GM21390 (cell line): ENCODE data around the gene ORAI3.

Experiments
- ATAC-seq: cut with Tn5 transposase; IDR thresholded peaks from one replicate; pipeline ENCODE4 v1.9.1; 2021; ENCODE audit not compliant: unreplicated experiment

Gene ORAI3

GRCh38 chr16:30966033-30966619 is 17.3 kb downstream of the ORAI3 start:
- no peak for ATAC-seq

GRCh38 chr16:30967795-30968194 is 18.9 kb downstream of the ORAI3 start:
- no peak for ATAC-seq

GRCh38 chr16:30969246-30969842 is 20.5 kb downstream of the ORAI3 start:
- no peak for ATAC-seq

GRCh38 chr16:30971298-30971697 is 22.4 kb downstream of the ORAI3 start:
- no peak for ATAC-seq

GRCh38 chr16:30972872-30973271 is 24.0 kb downstream of the ORAI3 start:
- ATAC-seq: no peak

- ATAC-seq: no peak
These were observed 25.5 kb downstream of the ORAI3 start for GRCh38 chr16:30974348-30974747.

- ATAC-seq: no peak
These were observed 27.6 kb downstream of the ORAI3 start for GRCh38 chr16:30976486-30976885.

- ATAC-seq: no peak
These were observed 28.6 kb downstream of the ORAI3 start for GRCh38 chr16:30977502-30977901.

- no peak for ATAC-seq
These were observed 30.5 kb downstream of the ORAI3 start for GRCh38 chr16:30979170-30980022.

GRCh38 chr16:30980023-30980371 is 31.1 kb downstream of the ORAI3 start:
- no peak for ATAC-seq

- ATAC-seq: no peak
These were observed 31.6 kb downstream of the ORAI3 start for GRCh38 chr16:30980434-30980833.

GRCh38 chr16:30980959-30981358 is 32.1 kb downstream of the ORAI3 start:
- ATAC-seq: no peak

- ATAC-seq: no peak
These were observed 33.9 kb downstream of the ORAI3 start for GRCh38 chr16:30982548-30983288.

- ATAC-seq: no peak
These were observed 34.5 kb downstream of the ORAI3 start for GRCh38 chr16:30983289-30983889.

- no peak for ATAC-seq
These were observed 35.2 kb downstream of the ORAI3 start for GRCh38 chr16:30983898-30984610.

- no peak for ATAC-seq
These were observed 36.0 kb downstream of the ORAI3 start, which contains the start of gene HSD3B7 for GRCh38 chr16:30984669-30985400. Gene HSD3B7 (plus strand): TSS chr16:30985207. CDS start chr16:30985659, 452 bp downstream.

GRCh38 chr16:30985401-30986128 is 36.7 kb downstream of the ORAI3 start:
- ATAC-seq: no peak

- no peak for ATAC-seq
These were observed 37.5 kb downstream of the ORAI3 start for GRCh38 chr16:30986129-30986991.
